ENCODE measurements around the gene TPST2.

The TPST2 gene

DNA sequence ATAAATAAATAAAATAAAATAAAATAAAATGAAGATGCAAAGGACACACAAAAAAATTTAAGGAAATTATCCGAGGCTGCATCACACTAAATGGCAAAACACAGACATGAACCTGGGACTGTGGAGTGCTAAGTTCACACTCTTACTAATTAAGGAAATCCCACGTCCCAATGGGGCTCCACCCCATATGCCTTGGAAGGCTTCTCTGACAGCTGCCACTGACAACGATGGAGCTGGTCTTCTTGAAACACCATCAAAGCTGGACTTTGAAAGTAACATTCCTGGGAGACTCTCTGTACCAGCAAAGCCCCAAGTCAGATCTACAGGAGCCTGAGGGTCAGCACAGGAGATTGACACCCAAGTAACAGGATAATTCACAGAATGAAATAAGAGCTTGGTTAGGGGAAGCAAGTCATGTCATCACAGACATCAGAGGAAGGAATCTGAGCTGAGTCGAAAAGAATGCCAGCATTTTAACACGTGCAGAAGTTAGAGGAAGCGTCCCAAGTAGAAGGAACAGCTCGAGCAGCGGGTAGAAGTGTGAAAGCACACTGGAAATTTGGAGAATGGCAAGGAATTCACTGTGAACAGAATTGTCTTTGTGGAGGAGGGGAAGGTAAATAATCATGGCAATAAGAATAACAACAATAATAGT is 13.8 kb downstream of the TPST2 start:
- TF ChIP-seq, protein P1, sequence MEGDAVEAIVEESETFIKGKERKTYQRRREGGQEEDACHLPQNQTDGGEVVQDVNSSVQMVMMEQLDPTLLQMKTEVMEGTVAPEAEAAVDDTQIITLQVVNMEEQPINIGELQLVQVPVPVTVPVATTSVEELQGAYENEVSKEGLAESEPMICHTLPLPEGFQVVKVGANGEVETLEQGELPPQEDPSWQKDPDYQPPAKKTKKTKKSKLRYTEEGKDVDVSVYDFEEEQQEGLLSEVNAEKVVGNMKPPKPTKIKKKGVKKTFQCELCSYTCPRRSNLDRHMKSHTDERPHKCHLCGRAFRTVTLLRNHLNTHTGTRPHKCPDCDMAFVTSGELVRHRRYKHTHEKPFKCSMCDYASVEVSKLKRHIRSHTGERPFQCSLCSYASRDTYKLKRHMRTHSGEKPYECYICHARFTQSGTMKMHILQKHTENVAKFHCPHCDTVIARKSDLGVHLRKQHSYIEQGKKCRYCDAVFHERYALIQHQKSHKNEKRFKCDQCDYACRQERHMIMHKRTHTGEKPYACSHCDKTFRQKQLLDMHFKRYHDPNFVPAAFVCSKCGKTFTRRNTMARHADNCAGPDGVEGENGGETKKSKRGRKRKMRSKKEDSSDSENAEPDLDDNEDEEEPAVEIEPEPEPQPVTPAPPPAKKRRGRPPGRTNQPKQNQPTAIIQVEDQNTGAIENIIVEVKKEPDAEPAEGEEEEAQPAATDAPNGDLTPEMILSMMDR (IDR thresholded peaks at IDR 0.05; ENCODE audit: borderline replicate concordance, control extremely low read depth, extremely low read depth, insufficient read depth, missing control alignments): no peak
- DNase-seq (ENCODE audit: low spot score): no peak
- in situ Hi-C loops (cut with MboI; ENCODE audit: low sequenced_read_pairs, unreplicated experiment): no loop called here

DNA sequence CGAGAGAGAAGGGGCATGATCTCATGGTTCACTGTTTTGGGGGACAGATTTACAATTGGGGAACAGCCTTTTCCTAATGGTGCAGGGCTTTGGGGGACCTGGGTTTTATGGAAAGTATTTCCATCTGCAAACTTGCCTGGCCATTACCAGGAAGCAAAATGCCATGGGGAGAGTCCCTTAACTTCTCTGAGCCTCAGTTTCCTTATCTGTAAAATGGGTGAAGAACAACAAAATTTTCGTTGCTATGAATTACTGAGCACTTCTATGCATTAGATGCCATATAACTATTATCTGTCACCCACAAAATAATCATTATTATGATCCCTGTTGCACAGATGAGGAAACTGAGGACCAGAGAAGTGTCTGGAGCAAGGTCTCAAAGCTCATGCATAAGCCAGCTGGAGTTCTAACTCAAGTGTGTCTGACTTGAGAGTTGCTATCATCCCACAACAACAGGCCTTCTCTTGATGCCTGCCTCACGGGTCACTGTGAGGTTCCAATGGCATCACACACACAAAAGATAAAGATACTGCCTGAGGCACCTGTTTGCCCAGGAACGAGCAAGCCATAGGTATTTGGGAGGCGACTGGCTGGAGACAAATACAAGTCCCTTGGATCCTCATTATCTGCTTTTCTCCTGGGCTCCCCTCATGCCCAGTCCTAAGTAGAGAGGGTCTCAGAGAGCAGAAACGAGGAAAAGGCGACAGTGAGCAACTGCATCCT is 15.8 kb downstream of the TPST2 start:
- no peak for DNase-seq (ENCODE audit: low spot score)
- TF ChIP-seq, protein P1 (IDR thresholded peaks at IDR 0.05; ENCODE audit: borderline replicate concordance, control extremely low read depth, extremely low read depth, insufficient read depth, missing control alignments): no peak
- in situ Hi-C loops (cut with MboI; ENCODE audit: low sequenced_read_pairs, unreplicated experiment): no loop called here

DNA sequence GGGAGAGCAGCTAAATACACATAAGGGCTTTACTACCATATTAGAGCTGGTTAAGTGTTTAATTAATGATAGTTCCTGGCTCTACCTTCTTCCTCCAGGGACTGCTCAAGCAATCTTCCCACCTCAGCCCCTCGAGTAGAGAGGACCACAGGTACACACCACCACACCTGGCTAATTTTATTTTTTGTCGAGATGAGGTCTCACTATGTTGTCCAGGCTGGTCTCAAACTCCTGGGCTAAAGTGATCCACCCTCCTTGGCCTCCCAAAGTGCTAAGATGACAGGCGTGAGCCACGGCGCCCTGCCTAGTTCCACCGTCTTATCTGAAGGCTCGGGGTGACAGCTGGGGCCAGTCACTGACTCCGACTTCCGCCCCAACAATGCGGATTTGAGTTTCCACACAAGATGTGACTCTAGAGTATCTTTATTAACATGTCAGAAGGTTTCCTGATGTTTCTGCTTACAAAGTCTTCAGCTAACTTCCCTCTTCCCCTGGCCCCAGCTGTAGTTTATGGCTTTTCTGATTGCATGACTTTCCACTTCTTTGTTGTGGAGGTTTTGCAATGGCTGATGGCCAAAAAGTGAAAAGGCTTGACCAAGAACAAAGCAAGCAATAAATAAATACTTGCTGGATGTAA is 16.8 kb downstream of the TPST2 start:
- TF ChIP-seq, protein P1 (IDR thresholded peaks at IDR 0.05; ENCODE audit: borderline replicate concordance, control extremely low read depth, extremely low read depth, insufficient read depth, missing control alignments): no peak
- no peak for DNase-seq (ENCODE audit: low spot score)
- in situ Hi-C loops (cut with MboI; ENCODE audit: low sequenced_read_pairs, unreplicated experiment): no loop called here

DNA sequence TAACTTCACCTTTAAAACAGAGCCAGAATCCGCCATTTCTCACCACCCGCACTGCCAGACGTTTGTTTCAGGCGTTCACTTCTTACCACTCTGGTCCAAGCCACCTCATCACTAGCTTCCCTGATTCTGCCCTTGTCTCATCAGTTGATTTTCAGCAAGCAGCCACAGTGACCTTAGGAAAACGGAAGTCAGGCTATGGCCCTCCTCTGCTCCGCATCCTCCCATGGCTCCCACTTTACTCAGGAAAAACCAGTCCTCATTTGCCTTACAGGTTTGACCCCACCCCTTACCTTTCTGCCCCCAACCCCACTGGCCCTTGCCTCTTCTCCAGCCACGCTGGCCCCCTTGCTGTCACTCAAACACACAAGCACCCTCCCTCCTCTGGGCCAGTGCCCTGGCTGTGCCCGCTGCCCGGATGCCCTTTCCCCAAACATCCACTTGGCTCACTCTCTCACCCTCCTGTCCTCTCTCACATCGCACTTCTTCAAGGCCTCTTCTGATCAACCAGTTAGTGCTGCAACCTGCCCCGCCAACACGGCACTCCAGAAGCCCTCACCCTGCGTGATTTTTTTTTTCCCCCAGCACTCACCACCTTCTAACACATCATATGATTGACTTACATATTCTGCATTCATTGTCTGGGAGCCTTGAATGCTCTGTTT is 18.9 kb downstream of the TPST2 start:
- in situ Hi-C loops (cut with MboI; ENCODE audit: low sequenced_read_pairs, unreplicated experiment): no loop called here
- DNase-seq (ENCODE audit: low spot score): no peak
- TF ChIP-seq, protein P1 (IDR thresholded peaks at IDR 0.05; ENCODE audit: borderline replicate concordance, control extremely low read depth, extremely low read depth, insufficient read depth, missing control alignments): no peak

DNA sequence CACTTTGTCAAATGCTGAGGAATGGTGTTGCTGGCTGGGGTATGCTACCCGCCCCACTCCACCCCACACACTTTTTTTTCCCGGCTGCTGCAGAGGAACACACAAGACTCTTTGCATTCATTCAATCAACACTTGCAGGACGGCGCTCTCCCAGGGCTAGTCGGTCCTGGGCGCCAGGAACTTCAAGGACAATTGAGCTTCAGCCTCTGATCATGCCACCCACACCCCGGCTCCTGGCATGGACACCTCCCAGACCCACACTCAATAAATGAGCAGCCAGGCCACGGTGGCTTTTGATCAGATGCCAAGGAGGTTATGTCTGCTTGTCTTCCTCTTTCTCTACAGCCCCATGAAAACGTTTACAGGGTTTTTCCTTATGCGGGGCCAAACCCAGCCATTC is 19.8 kb downstream of the TPST2 start:
- no peak for DNase-seq (ENCODE audit: low spot score)
- in situ Hi-C loops (cut with MboI; ENCODE audit: low sequenced_read_pairs, unreplicated experiment): no loop called here
- TF ChIP-seq, protein P1 (IDR thresholded peaks at IDR 0.05; ENCODE audit: borderline replicate concordance, control extremely low read depth, extremely low read depth, insufficient read depth, missing control alignments): no peak

DNA sequence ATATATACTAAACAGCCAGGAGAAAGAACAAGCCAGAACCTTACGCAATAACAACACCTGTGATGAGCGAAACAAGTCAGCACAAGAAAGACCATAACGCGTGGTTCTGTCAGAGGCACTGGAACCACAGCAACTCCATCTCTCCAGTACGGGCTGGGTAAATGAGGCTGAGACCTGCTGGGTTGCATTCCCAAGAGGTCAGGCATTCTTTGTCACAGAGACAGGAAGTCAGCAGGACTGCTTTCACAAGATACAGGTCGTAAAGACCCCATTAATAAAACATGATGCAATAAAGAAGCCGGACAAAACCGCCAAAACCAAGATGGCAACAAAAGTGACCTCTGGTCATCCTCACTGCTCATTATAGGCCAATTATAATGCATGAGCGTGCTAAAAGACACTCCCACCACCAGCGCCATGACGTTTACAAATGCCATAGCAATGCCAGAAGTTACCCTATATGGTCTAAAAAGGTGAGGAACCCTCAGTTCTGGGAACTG is 21.7 kb downstream of the TPST2 start:
- no peak for DNase-seq (ENCODE audit: low spot score)
- TF ChIP-seq, protein P1 (IDR thresholded peaks at IDR 0.05; ENCODE audit: borderline replicate concordance, control extremely low read depth, extremely low read depth, insufficient read depth, missing control alignments): no peak
- in situ Hi-C loops (cut with MboI; ENCODE audit: low sequenced_read_pairs, unreplicated experiment): no loop called here
